Activated CD4-positive, alpha-beta memory T cell treated with anti-CD3 and anti-CD28 coated beads, Interleukin-2, amount 10 ng/mL, durations not matched to agents 7 days and 5 days (primary cell): ENCODE data around the gene LCN12. TPM values are rescaled to one million over a fixed set of nuclear protein-coding genes. Genes with fewer than 3 reads are reported as not detected.

Experiments
- CTCF ChIA-PET: fragments of 350-600 bp; sonication (Branson Sonifier 250); formaldehyde crosslinking; loops from one replicate; lab custom pipeline; 2021; ENCODE audit warnings: antibody characterized with exemption, inconsistent platforms; lab: Charles Lee
- POLR2A ChIA-PET: fragments of 350-600 bp; sonication (Branson Sonifier 250); formaldehyde crosslinking; loops from one replicate; lab custom pipeline; 2021; ENCODE audit warnings: antibody characterized with exemption; lab: Charles Lee
- DNase-seq: peaks from one replicate; pipeline ENCODE4 v3.0.0-alpha.2; 2020
- H3K27ac Mint-ChIP-seq: one replicate; pipeline ENCODE4 v1.8.0; 2021; ENCODE audit warnings: mild to moderate bottlenecking, mixed read lengths
- H3K27me3 Mint-ChIP-seq: one replicate; pipeline ENCODE4 v1.8.0; 2021; ENCODE audit warnings: mixed read lengths
- H3K36me3 Mint-ChIP-seq: one replicate; pipeline ENCODE4 v1.8.0; 2021; ENCODE audit warnings: low read depth, mixed read lengths
- H3K4me1 Mint-ChIP-seq: one replicate; pipeline ENCODE4 v1.8.0; 2021; ENCODE audit warnings: mixed read lengths
- H3K4me3 Mint-ChIP-seq: one replicate; pipeline ENCODE4 v1.8.0; 2021; ENCODE audit warnings: mild to moderate bottlenecking, mixed read lengths
- H3K9me3 Mint-ChIP-seq: one replicate; pipeline ENCODE4 v1.8.0; 2021; ENCODE audit warnings: mixed read lengths
- total RNA-seq, 2 experiments: library from RNA; stranded (reverse); gene quantifications; one replicate each; pipeline ENCODE4 v1.2.3, GENCODE V29; 2021

Gene LCN12
- total RNA-seq, 2 experiments from 2014 or later: 2.5 to 2.9 TPM

GRCh38 chr9:136949817-136950655 lies 2.0 kb upstream of the LCN12 start:
- ChIA-PET CTCF (interaction anchor here (1.0 to 7.2 kb wide), 4 partner anchors 42 to 108 kb away, joined by 3 to 149 read pairs (median 6); partner anchors contain the start of genes AJM1, CLIC3, FUT7 and PAXX), POLR2A (interaction anchor here (0.8 to 3.1 kb wide), 5 partner anchors 9 to 48 kb away, joined by 3 to 10 read pairs (median 6); partner anchors contain the start of gene PAXX)
- Mint-ChIP-seq H3K4me3 (peak overlapping the region; percentile 81), H3K4me1 (peaks cover 12% of the 10 kb centered on the region), H3K9me3 (no peaks in the 10 kb centered on the region), H3K36me3 (no peaks in the 10 kb centered on the region), H3K27ac (peak overlapping the region; percentile 79), H3K27me3 (no peaks in the 10 kb centered on the region)
- peak; percentile 98 for DNase-seq

DNA sequence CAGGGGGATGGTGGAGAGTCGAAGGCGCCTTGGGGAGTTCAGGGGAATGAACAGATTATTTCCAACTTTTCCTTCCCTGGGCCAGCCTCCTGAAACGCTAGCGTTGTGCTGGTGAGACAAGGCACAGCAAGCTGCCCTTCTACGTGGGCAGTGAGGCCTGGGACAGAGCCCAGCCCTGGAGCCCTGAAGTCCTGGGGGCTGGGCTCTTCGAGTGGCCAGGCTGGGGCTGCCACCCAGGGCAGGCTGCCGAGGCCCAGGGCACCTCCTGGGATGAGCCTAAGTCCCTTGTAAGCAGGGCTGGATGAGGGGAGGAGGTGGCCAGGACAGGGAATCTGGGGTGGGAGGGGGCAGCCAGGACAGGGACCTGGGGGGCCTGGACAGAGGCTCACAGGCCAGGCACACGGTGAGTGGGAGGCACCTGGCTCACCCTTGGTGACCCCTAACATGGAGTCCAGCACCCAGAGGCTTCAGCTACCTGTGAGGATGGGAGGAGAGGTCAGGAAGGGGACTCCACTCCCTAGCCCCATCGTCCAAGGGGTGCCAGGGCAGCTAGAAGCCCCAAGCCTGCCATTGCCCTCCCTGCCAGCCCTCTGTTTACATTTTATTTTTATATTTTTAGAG lies 1.3 kb upstream of the LCN12 start:
- peak overlapping the region; percentile 74 for H3K27ac Mint-ChIP-seq
- H3K9me3 Mint-ChIP-seq: no peaks in the 10 kb centered on the region
- POLR2A ChIA-PET: interaction anchor here (0.8 to 2.5 kb wide), 6 partner anchors 8 to 78 kb away, joined by 3 to 8 read pairs (median 6); partner anchors contain the start of gene PAXX
- CTCF ChIA-PET: interaction anchor here (0.7 to 1.9 kb wide), 3 partner anchors 12 to 79 kb away, joined by 3 to 4 read pairs (median 3); partner anchors contain the start of gene CLIC3
- peak overlapping the region; percentile 79 for H3K4me3 Mint-ChIP-seq
- H3K4me1 Mint-ChIP-seq: peaks cover 12% of the 10 kb centered on the region
- no peak for DNase-seq
- H3K36me3 Mint-ChIP-seq: no peaks in the 10 kb centered on the region
- no peaks in the 10 kb centered on the region for H3K27me3 Mint-ChIP-seq

- no peaks in the 10 kb centered on the region for H3K36me3 Mint-ChIP-seq
- ChIA-PET CTCF (interaction anchor here (1.1 kb wide), 1 partner anchor 77 kb away, joined by 4 read pairs; no protein-coding TSS in a partner anchor), POLR2A (no interaction called here)
- no peak for DNase-seq
- H3K4me3 Mint-ChIP-seq: no peak overlapping the region
- no peak overlapping the region for H3K27ac Mint-ChIP-seq
- peaks cover 10% of the 10 kb centered on the region for H3K4me1 Mint-ChIP-seq
- H3K27me3 Mint-ChIP-seq: no peaks in the 10 kb centered on the region
- H3K9me3 Mint-ChIP-seq: peaks cover 7% of the 10 kb centered on the region
Observed at GRCh38 chr9:136952321-136952850, 313 bp downstream of the LCN12 start.

GRCh38 chr9:136952876-136953770 lies 1.1 kb downstream of the LCN12 start:
- no peak for DNase-seq
- no peak overlapping the region for H3K27ac Mint-ChIP-seq
- no peaks in the 10 kb centered on the region for H3K27me3 Mint-ChIP-seq
- CTCF ChIA-PET: interaction anchor here (1.1 kb wide), 1 partner anchor 76 kb away, joined by 4 read pairs; no protein-coding TSS in a partner anchor
- H3K4me3 Mint-ChIP-seq: no peak overlapping the region
- H3K36me3 Mint-ChIP-seq: no peaks in the 10 kb centered on the region
- POLR2A ChIA-PET: interaction anchor here (1.3 kb wide), 1 partner anchor 288 kb away, joined by 3 read pairs; the partner anchor contains the start of gene TUBB4B
- peaks cover 7% of the 10 kb centered on the region for H3K9me3 Mint-ChIP-seq
- H3K4me1 Mint-ChIP-seq: peaks cover 8% of the 10 kb centered on the region

DNA sequence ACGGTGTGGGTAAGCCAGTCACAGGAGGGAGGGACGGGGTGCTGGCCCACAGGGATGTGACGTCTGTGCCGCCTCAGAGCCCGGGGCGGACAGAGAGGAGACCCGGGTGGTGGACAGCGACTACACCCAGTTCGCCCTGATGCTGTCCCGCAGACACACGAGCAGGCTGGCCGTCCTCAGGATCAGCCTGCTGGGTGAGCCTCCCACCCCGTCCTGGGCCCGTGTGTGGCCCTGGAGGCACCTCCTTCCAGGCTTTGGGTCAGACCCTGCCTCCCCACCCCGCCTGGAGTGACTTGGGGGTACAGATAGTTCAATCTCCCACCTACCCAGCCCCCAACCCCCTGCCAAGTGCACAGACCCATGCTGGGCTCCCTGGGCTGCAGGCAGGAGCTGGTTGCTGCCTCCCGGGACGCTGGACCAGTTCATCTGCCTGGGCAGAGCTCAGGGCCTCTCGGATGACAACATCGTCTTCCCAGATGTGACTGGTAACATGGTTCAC lies 1.7 kb downstream of the LCN12 start:
- no peaks in the 10 kb centered on the region for H3K36me3 Mint-ChIP-seq
- H3K4me3 Mint-ChIP-seq: no peak overlapping the region
- no peak overlapping the region for H3K27ac Mint-ChIP-seq
- DNase-seq: no peak
- H3K27me3 Mint-ChIP-seq: no peaks in the 10 kb centered on the region
- peaks cover 7% of the 10 kb centered on the region for H3K9me3 Mint-ChIP-seq
- ChIA-PET CTCF (no interaction called here), POLR2A (interaction anchor here (0.6 to 1.4 kb wide), 5 partner anchors 10 to 287 kb away, joined by 3 read pairs; partner anchors contain the start of gene TUBB4B)
- H3K4me1 Mint-ChIP-seq: peaks cover 5% of the 10 kb centered on the region

- Mint-ChIP-seq H3K36me3 (no peaks in the 10 kb centered on the region), H3K27me3 (no peaks in the 10 kb centered on the region), H3K9me3 (peaks cover 7% of the 10 kb centered on the region), H3K27ac (no peak overlapping the region), H3K4me1 (peaks cover 6% of the 10 kb centered on the region), H3K4me3 (no peak overlapping the region)
- POLR2A ChIA-PET: interaction anchor here (0.6 to 1.4 kb wide), 4 partner anchors 10 to 81 kb away, joined by 3 read pairs; no protein-coding TSS in a partner anchor
- CTCF ChIA-PET: no interaction called here
- no peak for DNase-seq
Observed at GRCh38 chr9:136954270-136955083, 2.4 kb downstream of the LCN12 start.

DNA sequence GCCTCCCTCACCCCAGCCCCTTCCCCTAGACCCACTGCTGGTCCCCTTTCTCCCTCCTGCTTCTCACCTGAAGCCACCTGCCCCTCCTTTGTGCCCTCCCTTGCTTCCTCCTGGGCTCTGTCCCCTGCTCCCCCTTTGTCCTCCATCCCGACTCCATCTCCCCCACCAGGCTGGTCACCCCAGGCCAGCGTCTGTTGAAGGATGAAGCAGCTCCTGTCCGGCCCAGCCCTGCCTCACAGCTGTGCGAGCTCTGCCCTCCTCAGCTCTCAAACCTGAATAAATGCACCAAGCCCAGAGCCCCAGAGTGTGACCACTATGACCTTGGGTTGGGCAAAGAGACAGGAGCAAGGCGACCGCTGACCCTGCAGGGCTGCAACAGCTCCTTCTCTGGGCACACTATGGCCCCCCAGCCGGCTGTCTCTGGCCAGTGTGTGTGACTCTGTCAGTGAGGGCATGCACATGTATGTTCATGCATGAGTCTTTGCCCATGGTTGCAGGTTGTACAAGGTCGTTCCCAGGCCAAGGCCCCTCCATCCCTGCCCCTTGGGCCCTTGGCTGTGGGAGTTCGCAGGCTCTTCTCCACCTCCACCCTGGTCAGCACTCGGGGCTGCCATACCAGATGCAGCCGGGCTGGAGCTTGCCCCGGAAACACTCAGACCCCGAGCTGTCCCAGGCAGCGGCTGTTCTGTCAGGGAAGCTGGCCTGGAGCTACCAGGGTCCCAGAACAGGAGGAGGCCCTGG lies 3.3 kb downstream of the LCN12 start:
- Mint-ChIP-seq H3K27ac (no peak overlapping the region), H3K9me3 (peaks cover 7% of the 10 kb centered on the region), H3K27me3 (no peaks in the 10 kb centered on the region), H3K36me3 (no peaks in the 10 kb centered on the region), H3K4me3 (no peak overlapping the region), H3K4me1 (peaks cover 8% of the 10 kb centered on the region)
- CTCF ChIA-PET: no interaction called here
- DNase-seq: no peak
- POLR2A ChIA-PET: interaction anchor here (1.1 to 1.4 kb wide), 2 partner anchors 9 to 13 kb away, joined by 3 read pairs; no protein-coding TSS in a partner anchor

- ChIA-PET CTCF (no interaction called here), POLR2A (no interaction called here)
- no peak overlapping the region for H3K4me3 Mint-ChIP-seq
- DNase-seq: no peak
- no peaks in the 10 kb centered on the region for H3K27me3 Mint-ChIP-seq
- peaks cover 11% of the 10 kb centered on the region for H3K4me1 Mint-ChIP-seq
- no peaks in the 10 kb centered on the region for H3K36me3 Mint-ChIP-seq
- peaks cover 7% of the 10 kb centered on the region for H3K9me3 Mint-ChIP-seq
- no peak overlapping the region for H3K27ac Mint-ChIP-seq
Observed at GRCh38 chr9:136955943-136956335, 3.9 kb downstream of the LCN12 start.

DNA sequence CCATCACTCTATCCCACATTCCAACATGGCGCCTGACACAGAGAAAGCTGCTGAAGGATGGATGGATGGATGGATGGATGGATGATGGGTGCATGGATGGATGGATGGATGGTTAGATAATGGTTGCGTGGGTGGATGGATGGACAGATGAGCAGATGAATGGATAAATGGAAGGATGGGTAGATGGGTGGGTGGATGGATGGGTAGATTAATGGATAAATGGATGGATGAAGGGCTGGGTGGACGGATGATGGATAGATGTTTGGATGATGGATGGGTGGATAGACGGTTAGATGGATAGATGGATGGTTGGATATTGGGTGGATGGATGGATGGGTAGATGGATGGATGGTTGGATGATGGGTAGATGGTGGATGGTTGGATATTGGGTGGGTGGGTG lies 4.5 kb downstream of the LCN12 start:
- Mint-ChIP-seq H3K27me3 (no peaks in the 10 kb centered on the region), H3K27ac (no peak overlapping the region), H3K36me3 (no peaks in the 10 kb centered on the region), H3K4me3 (no peak overlapping the region), H3K9me3 (peaks cover 7% of the 10 kb centered on the region), H3K4me1 (peaks cover 13% of the 10 kb centered on the region)
- DNase-seq: no peak
- ChIA-PET CTCF (no interaction called here), POLR2A (no interaction called here)

DNA sequence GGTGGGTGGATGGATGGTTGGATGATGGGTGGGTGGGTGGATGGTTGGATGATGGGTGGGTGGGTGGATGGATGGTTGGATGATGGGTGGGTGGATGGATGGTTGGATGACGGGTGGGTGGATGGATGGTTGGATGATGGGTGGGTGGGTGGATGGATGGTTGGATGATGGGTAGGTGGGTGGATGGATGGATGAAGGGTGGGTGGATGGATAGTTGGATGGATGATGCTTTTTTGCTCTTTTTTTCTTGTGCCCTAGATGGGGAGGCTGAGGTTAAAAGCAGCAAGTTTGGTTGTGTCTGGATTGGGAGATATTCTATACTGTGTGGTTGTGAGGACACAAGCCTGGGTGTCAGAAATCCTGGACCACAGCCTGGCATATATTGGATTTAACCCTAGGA lies 5.4 kb downstream of the LCN12 start:
- ChIA-PET POLR2A (no interaction called here), CTCF (no interaction called here)
- H3K27me3 Mint-ChIP-seq: no peaks in the 10 kb centered on the region
- no peak for DNase-seq
- no peak overlapping the region for H3K4me3 Mint-ChIP-seq
- H3K4me1 Mint-ChIP-seq: peaks cover 18% of the 10 kb centered on the region
- H3K9me3 Mint-ChIP-seq: peaks cover 7% of the 10 kb centered on the region
- H3K36me3 Mint-ChIP-seq: no peaks in the 10 kb centered on the region
- H3K27ac Mint-ChIP-seq: no peak overlapping the region

DNA sequence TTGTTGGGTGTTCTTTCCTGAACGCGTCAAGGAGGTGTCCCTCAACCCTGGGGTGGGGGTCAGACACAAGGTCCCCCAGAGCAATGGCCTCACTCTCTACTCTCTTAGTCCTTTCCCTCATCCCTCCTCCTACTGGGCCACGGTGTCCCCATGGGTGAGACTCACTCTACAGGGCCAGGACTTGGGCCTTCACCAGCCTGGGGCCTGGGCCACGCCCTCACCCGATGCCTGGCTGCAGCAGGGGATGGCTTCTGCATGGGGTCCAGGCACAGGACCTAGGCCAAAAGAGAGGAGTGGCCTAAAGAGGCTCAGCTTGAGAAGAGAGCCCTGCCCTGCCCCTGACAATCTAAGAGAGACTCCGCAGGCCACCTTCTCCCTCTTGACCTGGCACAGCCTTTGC lies 5.8 kb downstream of the LCN12 start:
- H3K36me3 Mint-ChIP-seq: no peaks in the 10 kb centered on the region
- POLR2A ChIA-PET: no interaction called here
- H3K9me3 Mint-ChIP-seq: peaks cover 7% of the 10 kb centered on the region
- no peak overlapping the region for H3K27ac Mint-ChIP-seq
- H3K27me3 Mint-ChIP-seq: no peaks in the 10 kb centered on the region
- no peak overlapping the region for H3K4me3 Mint-ChIP-seq
- CTCF ChIA-PET: interaction anchor here (1.1 kb wide), 1 partner anchor 72 kb away, joined by 3 read pairs; no protein-coding TSS in a partner anchor
- H3K4me1 Mint-ChIP-seq: peaks cover 23% of the 10 kb centered on the region
- DNase-seq: no peak
